Mesendoderm (in vitro differentiated cells): ENCODE measurements around the gene OSBPL6.

Experiments
- DNase-seq: peaks from one replicate; pipeline ENCODE4 v3.0.0; 2013
- H2AK5ac ChIP-seq: 2 replicates; pipeline ENCODE4 v1.6.1; 2013; ENCODE audit warnings: low read length, inconsistent platforms
- H2BK120ac ChIP-seq: 2 replicates; pipeline ENCODE4 v1.6.1; 2013; ENCODE audit warnings: low read depth, mild to moderate bottlenecking, low read length, moderate library complexity, mixed read lengths
- H2BK15ac ChIP-seq: replicated peaks from 2 replicates; pipeline ENCODE4 v1.6.1; 2013; ENCODE audit warnings: low read depth, mild to moderate bottlenecking, moderate library complexity
- H2BK5ac ChIP-seq: 2 replicates; pipeline ENCODE4 v1.6.1; 2013; ENCODE audit warnings: low read length, inconsistent platforms
- H3K18ac ChIP-seq: 2 replicates; pipeline ENCODE4 v1.6.1; 2013; ENCODE audit warnings: mild to moderate bottlenecking, low read length, mixed read lengths
- H3K23ac ChIP-seq: one replicate; pipeline ENCODE4 v1.6.1; 2013; ENCODE audit warnings: low read length
- H3K27ac ChIP-seq: 2 replicates; pipeline ENCODE4 v1.5.1; 2013; ENCODE audit warnings: low read depth, mild to moderate bottlenecking, inconsistent platforms, low read length, moderate library complexity
- H3K27me3 ChIP-seq: 2 replicates; pipeline ENCODE4 v1.6.1; 2013; ENCODE audit warnings: low read length, control low read depth, mild to moderate bottlenecking, inconsistent platforms; ENCODE audit not compliant: insufficient read depth, poor library complexity
- H3K36me3 ChIP-seq: 2 replicates; pipeline ENCODE4 v1.6.1; 2013; ENCODE audit warnings: low read length, inconsistent platforms; ENCODE audit not compliant: control insufficient read depth, insufficient read depth
- H3K4ac ChIP-seq: one replicate; pipeline ENCODE4 v1.6.1; 2013; ENCODE audit warnings: low read depth, mild to moderate bottlenecking, low read length, moderate library complexity
- H3K4me1 ChIP-seq: 2 replicates; pipeline ENCODE4 v1.6.1; 2013; ENCODE audit warnings: low read depth, low read length, inconsistent platforms; ENCODE audit not compliant: control insufficient read depth
- H3K4me2 ChIP-seq: 2 replicates; pipeline ENCODE4 v1.6.1; 2013; ENCODE audit warnings: low read length
- H3K4me3 ChIP-seq: 2 replicates; pipeline ENCODE4 v1.5.1; 2013; ENCODE audit warnings: mild to moderate bottlenecking, low read length
- H3K56ac ChIP-seq: one replicate; pipeline ENCODE4 v1.6.1; 2013; ENCODE audit warnings: low read length
- H3K79me1 ChIP-seq: 2 replicates; pipeline ENCODE4 v1.6.1; 2013; ENCODE audit warnings: low read length, inconsistent platforms
- H3K79me2 ChIP-seq: 2 replicates; pipeline ENCODE4 v1.6.1; 2013; ENCODE audit warnings: mild to moderate bottlenecking, low read length; ENCODE audit not compliant: control insufficient read depth, insufficient read depth
- H3K9ac ChIP-seq: 2 replicates; pipeline ENCODE4 v1.6.1; 2013; ENCODE audit warnings: low read length, inconsistent platforms
- H4K5ac ChIP-seq: one replicate; pipeline ENCODE4 v1.6.1; 2013; ENCODE audit warnings: low read length
- H4K8ac ChIP-seq: one replicate; pipeline ENCODE4 v1.6.1; 2013; ENCODE audit warnings: low read depth, mild to moderate bottlenecking, control low read depth, low read length, moderate library complexity
- WGBS: extraction: QIAGEN DNeasy Blood & Tissue Kit; methylation state at CpG from one replicate; pipeline ENCODE4 v1.1.7; 2013; ENCODE audit warnings: low lambda C conversion rate, missing lambda C conversion rate; ENCODE audit not compliant: insufficient coverage; ENCODE audit errors: extremely low coverage; 5-methylcytosine and 5-hydroxymethylcytosine counted together

The OSBPL6 gene

DNA sequence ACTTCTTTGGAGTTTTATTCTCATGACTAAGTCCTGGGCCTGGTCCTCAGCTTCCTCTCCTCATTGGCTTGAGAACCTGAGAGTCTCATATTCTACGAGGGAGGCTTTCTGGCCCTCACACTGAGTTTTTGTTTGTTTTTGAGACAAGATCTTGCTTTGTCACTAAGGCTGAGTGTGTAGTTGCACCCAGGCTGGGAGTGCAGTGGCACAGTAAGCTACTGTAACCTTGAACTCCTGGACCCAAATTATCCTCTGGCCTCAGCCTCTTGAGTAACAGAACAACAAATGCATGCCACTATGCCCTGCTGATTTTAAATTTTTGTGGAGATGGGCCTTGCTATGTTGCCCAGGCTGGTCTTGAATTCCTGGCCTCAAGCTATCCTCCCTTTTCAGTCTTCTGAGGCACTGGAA lies 234.1 kb downstream of the OSBPL6 start:
- H3K4me3 ChIP-seq = no peak overlapping the region
- no peak overlapping the region for H2BK5ac ChIP-seq
- H3K18ac ChIP-seq = no peak overlapping the region
- no peak overlapping the region for H3K4ac ChIP-seq
- H4K8ac ChIP-seq = no peak overlapping the region
- no peak overlapping the region for H3K23ac ChIP-seq
- H2BK120ac ChIP-seq = no peak overlapping the region
- no peak overlapping the region for H4K5ac ChIP-seq
- H3K4me2 ChIP-seq = no peak overlapping the region
- H3K79me2 ChIP-seq = no peaks in the 10 kb centered on the region
- DNase-seq = no peak
- H3K79me1 ChIP-seq = peaks cover 2% of the 10 kb centered on the region
- H3K56ac ChIP-seq = no peak overlapping the region
- H3K36me3 ChIP-seq = peaks cover 5% of the 10 kb centered on the region
- no peaks in the 10 kb centered on the region for H3K27me3 ChIP-seq
- H3K9ac ChIP-seq = no peak overlapping the region
- H2AK5ac ChIP-seq = no peak overlapping the region
- H3K4me1 ChIP-seq = no peaks in the 10 kb centered on the region
- no peak overlapping the region for H2BK15ac ChIP-seq
- WGBS = no CpG with 5 or more reads among the region's 1 CpG
- no peak overlapping the region for H3K27ac ChIP-seq

DNA sequence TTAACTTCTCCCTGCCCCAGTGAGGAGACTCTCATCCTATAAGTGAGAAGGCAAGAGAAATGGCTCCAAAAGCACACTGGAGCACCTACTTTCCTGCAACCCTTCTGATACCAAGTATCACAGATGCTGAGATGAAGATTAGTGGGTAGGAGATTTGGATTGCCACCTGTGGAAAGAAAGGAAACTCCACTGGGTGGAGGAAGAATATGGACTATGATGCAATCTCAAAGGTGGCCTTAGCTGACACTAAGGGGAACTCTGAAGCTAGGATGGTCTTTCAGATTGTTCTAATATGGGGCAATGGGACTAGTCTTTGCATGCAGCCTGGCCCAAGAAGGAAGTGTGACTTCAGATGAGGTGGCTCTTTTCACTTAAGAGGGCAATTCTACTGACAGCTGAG lies 235.0 kb downstream of the OSBPL6 start:
- no peak overlapping the region for H3K4me3 ChIP-seq
- H3K79me2 ChIP-seq = no peaks in the 10 kb centered on the region
- peaks cover 5% of the 10 kb centered on the region for H3K36me3 ChIP-seq
- H2BK5ac ChIP-seq = no peak overlapping the region
- no peaks in the 10 kb centered on the region for H3K27me3 ChIP-seq
- H3K27ac ChIP-seq = no peak overlapping the region
- H2AK5ac ChIP-seq = no peak overlapping the region
- no peak overlapping the region for H4K8ac ChIP-seq
- no peak overlapping the region for H3K4ac ChIP-seq
- H3K79me1 ChIP-seq = peaks cover 2% of the 10 kb centered on the region
- H3K18ac ChIP-seq = no peak overlapping the region
- no peak overlapping the region for H4K5ac ChIP-seq
- no peak overlapping the region for H3K23ac ChIP-seq
- H2BK15ac ChIP-seq = no peak overlapping the region
- H3K9ac ChIP-seq = no peak overlapping the region
- H3K4me2 ChIP-seq = no peak overlapping the region
- no peak overlapping the region for H2BK120ac ChIP-seq
- no peak overlapping the region for H3K56ac ChIP-seq
- no peaks in the 10 kb centered on the region for H3K4me1 ChIP-seq
- DNase-seq = no peak

DNA sequence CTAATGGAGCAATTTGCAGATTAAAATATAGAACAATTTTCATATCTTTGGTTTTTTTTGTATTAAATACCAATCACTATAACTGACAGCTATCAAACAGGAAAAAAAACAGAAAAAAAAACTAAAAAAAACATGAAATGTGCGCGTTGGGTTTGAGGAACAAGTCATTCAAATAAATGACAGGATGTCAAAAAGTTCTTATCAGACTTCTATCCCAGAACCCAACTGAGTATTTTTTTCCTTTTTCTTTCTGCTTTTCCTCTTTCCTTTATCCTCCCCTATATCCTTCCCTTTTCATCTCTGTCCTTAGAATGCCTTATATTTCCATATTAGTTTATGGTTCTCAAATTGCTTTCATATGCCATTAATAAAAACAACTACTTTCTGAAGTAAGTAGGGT lies 242.3 kb downstream of the OSBPL6 start:
- Histone ChIP-seq H3K4ac (no peak overlapping the region), H3K27ac (no peak overlapping the region), H4K5ac (no peak overlapping the region), H2BK5ac (no peak overlapping the region), H3K4me3 (no peak overlapping the region), H3K4me2 (no peak overlapping the region), H3K36me3 (peaks cover 11% of the 10 kb centered on the region), H3K4me1 (no peaks in the 10 kb centered on the region), H2BK15ac (no peak overlapping the region), H3K79me2 (no peaks in the 10 kb centered on the region), H2BK120ac (no peak overlapping the region), H4K8ac (no peak overlapping the region), H3K79me1 (no peaks in the 10 kb centered on the region), H2AK5ac (no peak overlapping the region), H3K23ac (no peak overlapping the region), H3K9ac (no peak overlapping the region), H3K18ac (no peak overlapping the region), H3K56ac (no peak overlapping the region), H3K27me3 (no peaks in the 10 kb centered on the region)
- no CpG with 5 or more reads among the region's 2 CpGs for WGBS
- no peak for DNase-seq

DNA sequence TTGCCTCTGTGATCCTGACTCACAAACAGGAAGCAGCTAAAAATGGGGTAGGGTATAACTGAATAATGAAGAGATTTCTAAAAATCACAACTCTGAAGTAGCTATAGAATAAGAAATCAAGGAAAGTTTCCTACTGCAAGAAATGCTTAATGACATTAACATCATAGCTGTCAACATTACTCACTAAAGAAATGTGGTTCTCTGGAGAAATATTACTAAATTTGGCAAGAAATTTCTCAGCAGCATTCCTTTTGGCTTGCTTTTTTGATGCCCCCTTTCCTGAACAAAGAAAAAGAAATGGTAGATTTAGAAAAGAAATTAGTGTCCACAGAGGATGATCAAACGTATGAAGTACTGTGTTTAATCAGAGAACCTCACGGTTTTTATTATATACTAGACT lies 247.1 kb downstream of the OSBPL6 start:
- H3K36me3 ChIP-seq = peaks cover 6% of the 10 kb centered on the region
- WGBS = no CpG with 5 or more reads among the region's 2 CpGs
- H2BK15ac ChIP-seq = no peak overlapping the region
- H3K27ac ChIP-seq = no peak overlapping the region
- H3K18ac ChIP-seq = no peak overlapping the region
- no peaks in the 10 kb centered on the region for H3K79me2 ChIP-seq
- H3K4me2 ChIP-seq = no peak overlapping the region
- H3K4me3 ChIP-seq = no peak overlapping the region
- no peaks in the 10 kb centered on the region for H3K27me3 ChIP-seq
- no peak overlapping the region for H2BK120ac ChIP-seq
- H3K56ac ChIP-seq = no peak overlapping the region
- DNase-seq = no peak
- no peak overlapping the region for H3K23ac ChIP-seq
- H3K4ac ChIP-seq = no peak overlapping the region
- H3K79me1 ChIP-seq = no peaks in the 10 kb centered on the region
- no peak overlapping the region for H2BK5ac ChIP-seq
- no peaks in the 10 kb centered on the region for H3K4me1 ChIP-seq
- H4K5ac ChIP-seq = no peak overlapping the region
- no peak overlapping the region for H3K9ac ChIP-seq
- H4K8ac ChIP-seq = no peak overlapping the region
- no peak overlapping the region for H2AK5ac ChIP-seq

DNA sequence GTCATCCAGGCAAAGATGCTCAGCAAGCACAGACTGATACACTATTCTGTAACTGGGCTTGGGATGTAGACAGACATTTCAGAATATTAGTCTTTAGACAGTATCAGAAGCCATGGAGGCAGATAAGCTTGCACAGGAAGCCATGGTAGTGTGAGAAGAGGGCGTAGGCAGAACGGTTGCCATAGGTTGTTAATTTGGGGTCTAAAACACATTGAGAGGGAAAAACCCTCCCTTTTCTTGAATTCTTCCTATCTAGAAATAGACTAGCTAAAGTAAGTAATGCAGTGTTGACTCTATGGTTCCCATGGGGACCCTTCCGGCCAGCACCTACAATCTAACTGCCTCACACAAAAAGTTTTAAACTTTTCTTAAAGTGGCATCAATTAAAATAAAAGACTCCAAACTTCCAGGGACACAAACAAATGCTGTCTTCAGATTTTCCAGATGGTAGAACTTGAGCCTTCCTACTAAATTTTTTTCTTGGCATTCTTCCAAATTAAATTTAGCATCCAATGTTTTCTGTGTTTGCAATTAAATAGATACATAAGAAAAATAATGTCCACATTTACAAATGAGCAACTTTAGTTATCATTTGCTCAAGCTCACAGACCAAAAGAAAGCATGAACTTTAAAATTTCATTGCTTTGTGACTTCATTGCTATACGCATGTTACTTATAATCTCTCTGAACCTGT lies 254.8 kb downstream of the OSBPL6 start:
- no peak overlapping the region for H2BK5ac ChIP-seq
- no peak overlapping the region for H4K5ac ChIP-seq
- H3K79me2 ChIP-seq = peaks cover 22% of the 10 kb centered on the region
- H3K4me1 ChIP-seq = no peaks in the 10 kb centered on the region
- DNase-seq = no peak
- H3K4me3 ChIP-seq = no peak overlapping the region
- H2BK15ac ChIP-seq = no peak overlapping the region
- H3K9ac ChIP-seq = no peak overlapping the region
- no peak overlapping the region for H2AK5ac ChIP-seq
- peaks cover 14% of the 10 kb centered on the region for H3K79me1 ChIP-seq
- no peak overlapping the region for H3K56ac ChIP-seq
- no peak overlapping the region for H3K27ac ChIP-seq
- no CpG with 5 or more reads among the region's 4 CpGs for WGBS
- no peak overlapping the region for H3K4ac ChIP-seq
- H2BK120ac ChIP-seq = no peak overlapping the region
- H3K4me2 ChIP-seq = no peak overlapping the region
- H3K23ac ChIP-seq = no peak overlapping the region
- no peak overlapping the region for H4K8ac ChIP-seq
- peaks cover 2% of the 10 kb centered on the region for H3K36me3 ChIP-seq
- no peaks in the 10 kb centered on the region for H3K27me3 ChIP-seq
- H3K18ac ChIP-seq = no peak overlapping the region
